HG02678 (cell line): Measurements from ENCODE around the gene EML6.
"Not testable (repeated sequence)": the region's sequence is repeated elsewhere in the genome, so short reads cannot be mapped to it uniquely, and the experiment has no call there.

Experiments used
- ATAC-seq: cut with Tn5 transposase; IDR thresholded peaks from one replicate; pipeline ENCODE4 v1.9.1; 2021; ENCODE audit warnings: mild to moderate bottlenecking, moderate library complexity; ENCODE audit not compliant: unreplicated experiment

Gene EML6

GRCh38 chr2:54979321-54980044, 256.0 kb downstream of the EML6 start:
- ATAC-seq, result no peak

- ATAC-seq, result no peak
Observed at GRCh38 chr2:54981385-54981784, 257.9 kb downstream of the EML6 start.

- ATAC-seq, result no peak
Observed at GRCh38 chr2:54983345-54984220, 260.1 kb downstream of the EML6 start.

- ATAC-seq, result no peak
Observed at GRCh38 chr2:54984476-54984875, 261.0 kb downstream of the EML6 start.

GRCh38 chr2:54986264-54986663, 262.8 kb downstream of the EML6 start:
- ATAC-seq, result no peak

GRCh38 chr2:54988612-54989011, 265.1 kb downstream of the EML6 start:
- ATAC-seq, result no peak

GRCh38 chr2:54990694-54991093, 267.2 kb downstream of the EML6 start:
- not testable (repeated sequence) for ATAC-seq

- peak; percentile 47 for ATAC-seq
Observed at GRCh38 chr2:54995553-54995952, 272.1 kb downstream of the EML6 start.

GRCh38 chr2:54997826-54998225, 274.4 kb downstream of the EML6 start:
- ATAC-seq, result no peak

- ATAC-seq, result no peak
Observed at GRCh38 chr2:54999182-54999581, 275.7 kb downstream of the EML6 start.

GRCh38 chr2:55000341-55000740, 276.9 kb downstream of the EML6 start:
- ATAC-seq, result no peak

GRCh38 chr2:55001716-55002115, 278.3 kb downstream of the EML6 start:
- ATAC-seq, result no peak

- ATAC-seq, result no peak
Observed at GRCh38 chr2:55003706-55004639, 280.5 kb downstream of the EML6 start.

- ATAC-seq, result no peak
Observed at GRCh38 chr2:55006306-55006705, 282.8 kb downstream of the EML6 start.

- ATAC-seq, result peak; percentile 15
Observed at GRCh38 chr2:55009277-55010060, 286.0 kb downstream of the EML6 start.

GRCh38 chr2:55010149-55010591, 286.7 kb downstream of the EML6 start:
- peak; percentile 91 for ATAC-seq

- ATAC-seq, result no peak
Observed at GRCh38 chr2:55010915-55011314, 287.5 kb downstream of the EML6 start.

GRCh38 chr2:55011831-55012671, 288.6 kb downstream of the EML6 start:
- ATAC-seq, result no peak
